ENCODE data around the gene ALG8.
"Not testable (repeated sequence)": the region's sequence is repeated elsewhere in the genome, so short reads cannot be mapped to it uniquely, and the experiment has no call there.

ALG8 gene

DNA sequence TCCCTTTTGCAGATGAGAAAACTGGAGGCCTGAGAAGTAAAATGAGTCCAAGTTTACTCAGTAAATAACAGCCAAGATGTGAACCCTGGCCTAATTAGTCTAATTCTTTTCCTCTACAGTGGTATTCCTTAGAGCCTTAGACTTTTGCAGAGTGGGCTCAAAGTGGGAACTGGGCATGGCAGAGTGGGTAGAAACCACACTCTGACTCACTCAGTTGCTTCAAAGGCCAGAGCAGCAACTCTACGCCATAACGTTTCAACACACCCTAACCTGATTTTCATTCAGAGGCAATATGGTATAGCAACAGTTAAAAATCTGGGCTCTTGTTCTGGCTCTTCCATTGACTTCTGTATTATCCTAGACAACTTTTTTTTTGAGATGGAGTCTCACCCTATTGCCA lies 73.0 kb downstream of the ALG8 start:
- DNase-seq, result no peak

DNA sequence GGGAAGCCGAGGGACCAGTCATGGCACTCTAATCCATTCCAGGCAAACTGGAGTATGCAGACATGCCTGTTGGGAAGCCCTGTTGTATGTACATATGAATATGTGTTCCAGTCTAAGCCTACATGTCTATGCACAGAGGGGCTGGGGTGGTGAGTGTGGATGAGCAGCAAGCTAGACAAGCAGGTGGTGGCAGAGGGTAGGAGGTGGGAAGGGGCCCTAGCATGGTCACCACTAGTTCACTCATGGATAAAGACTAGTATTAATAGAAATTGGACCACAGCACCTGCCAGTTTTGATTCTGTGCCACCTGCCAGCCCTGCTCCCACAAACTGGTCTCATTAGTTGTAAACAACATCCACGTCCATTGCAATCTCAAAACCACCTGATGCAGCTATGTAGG lies 74.2 kb downstream of the ALG8 start:
- DNase-seq, result no peak

DNA sequence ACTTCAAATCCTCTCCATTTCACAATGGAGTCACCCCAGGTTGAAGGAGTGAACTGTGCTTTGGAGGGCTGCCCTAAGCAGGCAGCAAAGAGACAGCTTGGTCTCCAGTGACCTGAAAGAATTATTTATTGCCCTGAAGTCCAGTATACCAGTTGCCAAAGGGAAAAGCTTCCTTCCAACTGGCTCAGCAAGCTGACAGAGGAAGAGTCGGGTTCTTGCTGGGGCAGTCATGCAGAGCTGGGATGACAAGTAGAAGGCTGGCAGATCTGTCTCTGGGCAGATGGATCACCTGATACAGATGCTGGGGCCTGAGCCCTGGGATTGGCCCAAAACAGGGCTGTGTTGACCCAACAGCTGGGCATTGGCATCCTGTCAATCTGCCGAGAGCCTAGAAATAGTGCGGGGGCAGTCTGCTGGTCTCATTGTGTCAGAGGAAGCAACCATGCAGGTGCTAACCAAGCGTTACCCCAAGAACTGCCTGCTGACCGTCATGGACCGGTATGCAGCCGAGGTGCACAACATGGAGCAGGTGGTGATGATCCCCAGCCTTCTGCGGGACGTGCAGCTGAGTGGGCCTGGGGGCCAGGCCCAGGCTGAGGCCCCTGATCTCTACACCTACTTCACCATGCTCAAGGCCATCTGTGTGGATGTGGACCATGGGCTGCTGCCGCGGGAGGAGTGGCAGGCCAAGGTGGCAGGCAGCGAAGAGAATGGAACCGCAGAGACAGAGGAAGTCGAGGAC lies 75.8 kb downstream of the ALG8 start, which contains the start of gene THRSP:
Gene THRSP (plus strand): TSS at position 422 of the 742 bp plus-strand sequence. CDS start 21 bp downstream, at position 443.
- no peak for DNase-seq

DNA sequence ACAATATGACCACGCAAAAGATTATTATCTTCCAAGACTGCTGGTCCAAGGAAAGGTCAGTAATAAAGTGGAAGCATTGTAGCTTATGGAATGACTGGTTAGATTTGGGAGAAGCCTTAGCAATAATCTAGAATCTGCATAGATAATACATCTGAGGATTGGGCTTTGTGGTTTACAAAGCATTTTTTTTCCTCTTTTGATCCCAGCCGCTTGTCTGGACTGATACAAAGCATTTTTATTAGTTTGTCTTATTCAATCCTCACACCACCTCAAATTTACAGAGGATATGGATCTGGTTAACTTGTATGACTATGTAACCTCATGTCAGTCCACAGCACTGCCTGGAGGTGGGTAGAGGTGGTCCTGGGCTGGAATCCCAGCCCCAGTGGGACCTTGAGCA lies 76.8 kb downstream of the ALG8 start:
- DNase-seq, result no peak

DNA sequence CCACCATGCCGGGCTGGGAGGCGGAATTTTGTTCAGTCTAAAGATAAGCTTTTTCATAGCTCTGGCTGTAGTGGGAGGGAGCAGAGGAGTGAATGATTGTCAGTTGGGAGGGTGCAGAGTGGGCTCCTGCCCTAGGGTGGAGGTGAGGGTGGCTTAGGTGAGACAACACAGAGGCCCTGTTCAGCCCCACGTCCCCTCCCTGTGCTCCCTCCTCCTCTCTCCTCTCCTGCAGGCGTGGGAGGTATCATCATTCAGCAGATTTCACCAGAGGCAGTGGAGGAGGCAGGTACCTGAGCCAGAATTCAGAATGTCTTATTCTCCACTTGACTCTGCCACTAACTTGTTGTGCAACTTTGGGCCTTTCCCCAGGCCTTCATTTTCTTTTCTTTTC lies 77.5 kb downstream of the ALG8 start:
- no peak for DNase-seq

DNA sequence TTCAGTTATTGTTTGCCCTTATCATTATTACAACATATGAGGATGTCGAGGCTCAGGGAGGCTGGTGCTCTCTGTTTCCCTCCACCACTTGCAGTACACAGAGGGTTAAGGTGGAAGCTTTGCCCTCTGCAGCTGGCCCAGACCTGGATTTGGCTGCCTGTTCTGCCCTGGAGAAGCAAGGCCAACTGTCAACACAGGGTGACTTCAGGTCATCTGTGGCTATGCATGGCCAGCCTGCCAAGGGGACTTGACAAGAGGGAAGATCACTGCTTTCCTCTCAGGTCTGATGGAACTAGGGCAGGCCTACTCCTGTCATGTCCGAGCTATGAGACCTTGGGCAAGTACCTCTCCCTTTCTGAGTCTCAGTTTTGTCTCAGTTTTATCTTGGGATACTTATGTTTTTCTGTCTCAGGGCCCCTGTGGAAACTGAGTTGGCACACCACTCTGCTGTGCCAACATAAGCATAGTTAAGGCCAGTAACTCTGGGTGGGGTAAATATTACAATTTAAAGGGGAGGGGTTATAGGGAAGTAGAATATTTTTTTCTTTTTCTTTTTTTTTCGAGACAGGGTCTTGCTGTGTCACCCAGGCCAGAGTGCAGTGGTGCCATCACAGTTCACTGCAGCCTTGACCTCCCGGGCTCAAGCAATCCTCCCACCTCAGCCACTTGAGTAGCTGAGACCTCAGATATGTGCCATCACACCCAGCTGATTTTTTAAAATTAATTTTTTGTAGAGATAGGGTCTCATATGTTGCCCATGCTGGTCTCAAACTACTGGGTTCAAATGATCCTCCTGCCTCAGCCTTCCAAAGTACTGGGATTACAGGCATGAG lies 78.1 kb downstream of the ALG8 start:
- no peak for DNase-seq

DNA sequence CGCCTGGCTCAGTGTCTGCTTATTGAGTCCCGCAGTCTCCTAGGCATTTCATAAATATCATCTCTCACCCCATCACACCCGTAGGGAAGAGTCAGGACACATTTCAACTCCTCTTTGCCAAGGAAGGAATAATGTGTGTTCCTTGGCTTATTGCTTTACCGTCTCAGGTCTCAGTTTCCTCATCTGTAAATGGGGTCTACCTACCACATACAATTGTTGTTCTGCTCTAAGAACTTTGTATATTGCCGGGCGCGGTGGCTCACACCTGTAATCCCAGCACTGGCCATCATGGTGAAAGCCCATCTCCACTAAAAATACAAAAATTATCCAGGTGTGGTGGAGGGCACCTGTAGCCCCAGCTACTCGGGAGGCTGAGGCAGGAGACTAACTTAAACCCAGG lies 78.9 kb downstream of the ALG8 start:
- DNase-seq, result no peak

DNA sequence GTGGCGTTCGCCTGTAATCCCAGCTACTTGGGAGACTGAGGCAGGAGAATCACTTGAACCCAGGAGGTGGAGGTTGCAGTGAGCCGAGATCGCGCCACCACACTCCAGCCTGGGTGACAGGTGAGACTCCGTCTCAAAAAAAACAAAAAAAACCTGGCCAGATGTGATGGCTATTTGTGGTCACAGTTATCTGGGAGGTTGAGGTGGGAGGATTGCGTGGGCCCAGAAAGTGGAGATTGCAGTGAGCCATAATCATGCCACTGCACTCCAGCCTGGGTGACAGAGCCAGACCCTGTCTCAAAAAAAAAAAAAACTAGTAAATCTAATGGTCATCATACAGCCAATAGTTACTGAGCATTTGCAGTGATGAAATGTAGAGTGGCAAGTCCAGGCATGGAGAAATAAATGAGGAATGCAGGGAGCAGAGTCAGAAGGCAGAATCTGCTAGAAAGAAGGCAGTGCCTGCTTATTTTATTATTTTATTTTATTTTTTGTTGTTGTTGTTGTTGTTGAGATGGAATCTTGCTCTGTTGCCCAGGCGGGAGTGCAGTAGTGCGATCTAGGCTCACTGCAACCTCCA lies 79.6 kb downstream of the ALG8 start:
- DNase-seq, result not testable (repeated sequence)

DNA sequence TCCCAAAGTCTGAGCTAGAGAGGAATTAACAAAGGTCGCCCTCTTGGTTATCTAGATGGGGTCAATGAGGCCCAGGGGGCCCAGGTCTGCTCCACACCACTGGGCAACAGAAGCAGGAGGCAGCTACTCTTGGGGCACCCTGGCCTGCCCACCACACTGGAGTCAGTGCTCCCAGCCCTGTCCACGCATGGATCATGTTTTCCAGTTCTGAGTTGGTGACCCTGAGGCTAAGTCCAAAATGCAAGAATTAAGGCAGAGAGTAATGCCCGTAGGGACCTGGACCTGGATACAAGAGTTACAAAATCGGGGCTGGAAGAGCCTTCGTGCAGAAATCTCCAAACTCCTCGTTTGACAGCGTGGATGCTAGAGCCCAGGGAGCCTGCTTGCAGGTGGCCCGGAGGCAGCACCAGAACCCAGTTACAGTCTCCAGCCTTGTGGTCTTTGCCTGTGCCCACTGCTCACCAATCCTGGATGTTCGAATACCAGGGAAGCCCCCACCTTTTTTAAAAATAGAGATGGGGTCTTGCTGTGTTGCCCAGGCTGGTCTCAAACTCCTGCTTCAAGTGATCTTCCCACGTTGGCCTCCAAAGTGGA lies 81.9 kb downstream of the ALG8 start:
- no peak for DNase-seq

DNA sequence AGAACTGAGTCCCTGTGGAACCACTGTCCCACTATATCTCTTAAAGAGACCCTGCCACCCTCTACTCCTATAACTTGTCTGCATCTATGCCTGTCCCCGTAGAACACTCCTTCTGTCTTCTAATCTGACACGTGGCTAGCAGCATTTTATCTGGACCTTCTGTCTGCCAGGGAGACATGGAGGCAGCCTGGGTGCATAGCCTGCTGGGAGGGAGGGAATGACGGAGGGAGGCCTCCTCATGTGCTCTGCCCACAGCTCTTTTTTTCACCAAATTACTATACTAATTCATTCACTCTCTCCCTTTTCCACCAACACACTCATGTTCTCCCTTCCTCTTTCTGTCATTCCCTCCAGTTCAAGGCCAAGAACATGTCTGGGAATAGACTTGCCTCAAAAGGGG lies 83.3 kb downstream of the ALG8 start:
- DNase-seq, result no peak

DNA sequence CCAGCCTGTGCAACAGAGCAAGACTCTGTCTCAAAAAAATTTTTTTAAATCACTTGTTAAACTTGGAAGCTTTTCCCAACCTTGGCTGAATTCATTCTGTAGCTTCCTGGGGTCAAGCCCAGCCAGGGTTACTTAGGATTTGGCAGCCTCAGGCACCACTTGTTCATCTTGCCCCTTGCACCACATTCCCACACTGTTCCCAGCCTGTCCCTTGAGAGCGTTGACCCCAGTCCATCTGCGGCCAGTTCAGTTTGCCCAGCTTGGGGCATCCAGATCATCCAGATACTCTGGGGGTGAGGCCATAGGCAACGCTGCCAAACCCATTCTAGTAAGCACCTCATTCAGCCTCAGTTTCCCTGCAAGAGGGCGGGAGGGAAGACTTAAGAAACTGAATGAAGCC lies 84.5 kb downstream of the ALG8 start:
- no peak for DNase-seq

DNA sequence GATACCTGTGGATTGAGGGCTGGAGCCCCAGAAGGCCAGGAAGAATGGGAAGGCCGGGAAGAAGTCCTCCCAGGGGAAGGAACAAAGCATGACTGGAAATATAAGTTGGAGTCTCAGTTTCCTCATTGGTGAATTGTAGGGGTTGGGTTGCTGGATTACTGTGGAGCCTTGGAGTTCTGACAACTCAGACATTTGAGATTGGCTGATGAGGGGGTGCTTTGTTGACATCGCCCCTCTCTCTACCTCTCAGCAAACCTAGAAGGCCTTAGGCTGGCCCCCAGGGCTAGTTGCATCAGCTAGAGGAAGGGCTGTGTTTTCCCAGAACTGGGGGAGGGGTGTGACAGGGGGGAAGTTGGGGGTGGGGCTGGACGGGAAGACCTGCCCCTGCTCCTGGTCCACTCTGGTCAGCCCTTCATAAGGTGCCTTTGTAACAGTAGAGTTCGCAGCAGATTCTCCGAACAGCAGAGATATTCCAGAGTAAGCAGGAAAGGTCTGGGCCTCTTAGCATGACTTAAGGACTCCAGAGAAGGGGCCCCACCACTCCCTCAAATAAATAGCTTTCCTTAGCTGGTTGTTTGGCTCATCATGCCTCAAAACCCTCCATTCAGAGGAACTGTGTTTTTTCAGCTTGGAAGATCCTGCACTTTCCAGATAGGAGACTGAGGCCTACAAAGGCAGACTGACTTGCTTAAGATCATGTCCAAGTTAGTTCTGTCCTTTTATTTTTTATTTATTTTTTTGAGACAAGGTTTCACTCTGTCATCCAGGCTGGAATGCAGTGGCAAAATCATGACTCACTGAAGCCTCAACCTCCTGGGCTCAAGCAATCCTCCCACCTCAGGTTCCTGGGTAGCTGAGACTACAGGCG lies 88.2 kb downstream of the ALG8 start:
- DNase-seq, result no peak
